Measurements from ENCODE around the gene HELZ2.

Gene HELZ2

DNA sequence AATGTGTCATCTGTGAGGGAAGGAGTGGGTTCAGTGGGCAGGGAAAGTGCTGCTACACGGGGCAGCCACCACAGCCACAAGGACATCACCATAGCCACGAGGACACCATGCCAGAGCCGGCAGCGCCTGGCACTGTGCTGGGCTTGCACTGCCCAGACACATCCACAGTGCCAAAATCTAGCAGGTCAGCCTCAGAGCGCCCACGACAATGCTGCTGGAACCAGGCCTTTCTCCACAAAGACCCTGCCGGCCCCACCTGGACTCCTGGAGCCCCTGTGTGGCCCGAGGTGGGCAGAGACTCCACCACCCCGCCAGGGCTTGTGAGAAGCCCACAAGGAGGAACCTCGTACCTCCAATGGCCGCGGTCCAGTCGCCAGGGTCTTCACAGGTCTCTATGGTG is 18.6 kb upstream of the HELZ2 start:
- TF ChIP-seq MYC (IDR thresholded peaks at IDR 0.05; ENCODE audit: low read depth, low read length) (no peak), POLR2A (IDR thresholded peaks at IDR 0.05; ENCODE audit: extremely low read depth, insufficient read length) (no peak)
- TF ChIP-seq, protein P1, sequence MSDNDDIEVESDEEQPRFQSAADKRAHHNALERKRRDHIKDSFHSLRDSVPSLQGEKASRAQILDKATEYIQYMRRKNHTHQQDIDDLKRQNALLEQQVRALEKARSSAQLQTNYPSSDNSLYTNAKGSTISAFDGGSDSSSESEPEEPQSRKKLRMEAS (IDR thresholded peaks at IDR 0.05; ENCODE audit: low read depth, low read length): no peak
- TF ChIP-seq, protein P2, sequence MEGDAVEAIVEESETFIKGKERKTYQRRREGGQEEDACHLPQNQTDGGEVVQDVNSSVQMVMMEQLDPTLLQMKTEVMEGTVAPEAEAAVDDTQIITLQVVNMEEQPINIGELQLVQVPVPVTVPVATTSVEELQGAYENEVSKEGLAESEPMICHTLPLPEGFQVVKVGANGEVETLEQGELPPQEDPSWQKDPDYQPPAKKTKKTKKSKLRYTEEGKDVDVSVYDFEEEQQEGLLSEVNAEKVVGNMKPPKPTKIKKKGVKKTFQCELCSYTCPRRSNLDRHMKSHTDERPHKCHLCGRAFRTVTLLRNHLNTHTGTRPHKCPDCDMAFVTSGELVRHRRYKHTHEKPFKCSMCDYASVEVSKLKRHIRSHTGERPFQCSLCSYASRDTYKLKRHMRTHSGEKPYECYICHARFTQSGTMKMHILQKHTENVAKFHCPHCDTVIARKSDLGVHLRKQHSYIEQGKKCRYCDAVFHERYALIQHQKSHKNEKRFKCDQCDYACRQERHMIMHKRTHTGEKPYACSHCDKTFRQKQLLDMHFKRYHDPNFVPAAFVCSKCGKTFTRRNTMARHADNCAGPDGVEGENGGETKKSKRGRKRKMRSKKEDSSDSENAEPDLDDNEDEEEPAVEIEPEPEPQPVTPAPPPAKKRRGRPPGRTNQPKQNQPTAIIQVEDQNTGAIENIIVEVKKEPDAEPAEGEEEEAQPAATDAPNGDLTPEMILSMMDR (IDR thresholded peaks at IDR 0.05; ENCODE audit: low read depth, low read length): no peak
- no peak for DNase-seq (ENCODE audit: low read depth)

DNA sequence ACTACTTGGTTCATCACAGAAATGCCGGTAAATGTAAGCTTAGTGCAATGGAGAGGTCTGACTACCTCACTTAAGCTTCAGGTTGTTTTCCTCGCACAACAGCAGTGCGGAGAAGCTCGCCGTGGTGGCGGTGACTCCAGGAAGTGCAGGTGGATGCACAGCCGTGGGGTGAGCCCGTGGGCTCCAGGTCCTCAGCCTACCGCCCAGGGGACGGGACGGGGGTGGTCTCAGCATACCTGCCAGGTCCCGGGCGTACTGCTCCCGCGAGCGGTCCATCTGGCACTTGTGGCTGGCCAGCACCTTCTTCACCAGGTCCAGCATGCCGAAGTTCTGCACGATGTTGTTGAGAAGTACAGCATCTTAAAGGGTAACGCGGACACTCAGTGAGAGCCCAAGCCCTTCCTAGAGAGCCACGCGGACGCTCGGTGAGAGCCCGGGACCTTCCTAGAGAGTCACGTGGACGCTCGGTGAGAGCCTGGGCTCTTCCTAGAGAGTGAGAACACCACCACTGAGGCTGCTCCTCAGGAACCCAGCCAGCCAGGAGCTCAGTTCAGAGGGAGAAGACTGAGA is 17.8 kb upstream of the HELZ2 start:
- TF ChIP-seq, protein P1 (IDR thresholded peaks at IDR 0.05; ENCODE audit: low read depth, low read length): no peak
- no peak for TF ChIP-seq POLR2A (IDR thresholded peaks at IDR 0.05; ENCODE audit: extremely low read depth, insufficient read length)
- no peak for TF ChIP-seq MYC (IDR thresholded peaks at IDR 0.05; ENCODE audit: low read depth, low read length)
- TF ChIP-seq, protein P2 (IDR thresholded peaks at IDR 0.05; ENCODE audit: low read depth, low read length): no peak
- no peak for DNase-seq (ENCODE audit: low read depth)
- no peak overlapping the region for H3K4me3 ChIP-seq (ENCODE audit: low read depth, low read length)

More for the DNA sequence above, 18.6 kb upstream of the HELZ2 start:
- no peak overlapping the region for H3K4me3 ChIP-seq (ENCODE audit: low read depth, low read length)

DNA sequence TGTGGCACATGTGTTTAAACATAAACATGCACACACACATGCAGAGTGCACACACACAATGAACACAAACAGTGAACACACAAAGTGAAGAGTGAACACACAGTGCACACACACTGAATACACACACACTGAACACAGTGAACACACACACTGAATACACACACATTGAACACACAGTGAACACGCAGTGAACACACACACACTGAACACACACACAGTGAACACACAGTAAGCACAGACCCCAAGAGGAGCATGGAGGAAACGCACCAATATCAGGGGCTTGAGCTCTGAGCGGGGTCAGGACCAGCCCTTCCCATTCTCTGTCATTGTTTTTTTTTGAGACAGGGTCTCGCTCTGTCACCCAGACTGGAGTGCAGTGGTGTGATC is 17.1 kb upstream of the HELZ2 start:
- DNase-seq (ENCODE audit: low read depth): no peak
- H3K4me3 ChIP-seq (ENCODE audit: low read depth, low read length): no peak overlapping the region
- TF ChIP-seq, protein P1 (IDR thresholded peaks at IDR 0.05; ENCODE audit: low read depth, low read length): no peak
- no peak for TF ChIP-seq MYC (IDR thresholded peaks at IDR 0.05; ENCODE audit: low read depth, low read length)
- TF ChIP-seq, protein P2 (IDR thresholded peaks at IDR 0.05; ENCODE audit: low read depth, low read length): no peak
- TF ChIP-seq POLR2A (IDR thresholded peaks at IDR 0.05; ENCODE audit: extremely low read depth, insufficient read length): no peak

GRCh38 chr20:63590218-63591146 is 16.4 kb upstream of the HELZ2 start:
- no peak overlapping the region for H3K4me3 ChIP-seq (ENCODE audit: low read depth, low read length)
- DNase-seq (ENCODE audit: low read depth): no peak
- TF ChIP-seq, protein P2 (IDR thresholded peaks at IDR 0.05; ENCODE audit: low read depth, low read length): no peak
- TF ChIP-seq POLR2A (IDR thresholded peaks at IDR 0.05; ENCODE audit: extremely low read depth, insufficient read length) (no peak), MYC (IDR thresholded peaks at IDR 0.05; ENCODE audit: low read depth, low read length) (no peak)
- TF ChIP-seq, protein P1 (IDR thresholded peaks at IDR 0.05; ENCODE audit: low read depth, low read length): no peak

- TF ChIP-seq MYC (IDR thresholded peaks at IDR 0.05; ENCODE audit: low read depth, low read length): no peak
- TF ChIP-seq POLR2A (IDR thresholded peaks at IDR 0.05; ENCODE audit: extremely low read depth, insufficient read length): no peak
- TF ChIP-seq, protein P2 (IDR thresholded peaks at IDR 0.05; ENCODE audit: low read depth, low read length): no peak
- TF ChIP-seq, protein P1 (IDR thresholded peaks at IDR 0.05; ENCODE audit: low read depth, low read length): no peak
- DNase-seq (ENCODE audit: low read depth): no peak
- H3K4me3 ChIP-seq (ENCODE audit: low read depth, low read length): no peak overlapping the region
These were observed 15.5 kb upstream of the HELZ2 start for GRCh38 chr20:63589261-63590217.

Measured in NB4 (cell line).